ENCODE data around the gene ZNF579.

DNA sequence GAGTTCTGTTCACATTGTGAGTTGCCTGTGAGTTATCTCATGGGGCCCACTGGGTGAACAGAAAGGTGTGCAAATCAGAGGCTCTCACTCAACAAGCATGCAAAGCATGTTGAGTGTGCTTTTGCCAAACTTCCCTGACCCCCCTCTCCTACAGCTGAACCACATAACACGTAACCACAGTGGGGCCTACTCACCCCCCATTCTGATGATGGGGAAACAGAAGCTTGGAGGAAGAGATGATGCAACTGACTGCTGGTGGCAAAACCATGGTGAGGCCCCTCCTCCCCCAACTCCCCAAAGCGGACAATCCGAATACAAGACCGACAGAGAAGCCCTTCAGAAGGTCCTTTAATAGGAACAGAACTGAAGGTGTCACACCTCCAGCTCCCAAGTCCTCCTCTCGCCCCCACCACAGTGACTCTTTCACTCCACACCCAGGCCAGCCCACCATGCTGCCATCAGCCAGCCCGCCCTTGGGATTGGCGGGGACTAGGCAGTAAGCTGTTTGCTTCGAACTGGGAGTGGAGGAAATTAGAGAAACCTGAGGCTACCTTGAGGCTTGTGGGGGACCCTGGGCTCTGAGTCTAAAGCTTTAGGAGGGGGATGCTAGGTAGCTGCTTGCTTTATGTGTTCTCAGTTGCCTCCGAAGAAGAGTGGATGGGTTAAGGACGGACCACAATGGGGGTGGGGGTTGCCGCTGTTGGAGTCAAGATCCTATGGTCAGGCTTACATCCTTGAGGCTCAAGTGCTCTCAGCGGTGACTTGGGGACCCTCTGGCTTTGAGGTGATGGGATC lies 40.0 kb upstream of the ZNF579 start:
- TF ChIP-seq, protein P1, sequence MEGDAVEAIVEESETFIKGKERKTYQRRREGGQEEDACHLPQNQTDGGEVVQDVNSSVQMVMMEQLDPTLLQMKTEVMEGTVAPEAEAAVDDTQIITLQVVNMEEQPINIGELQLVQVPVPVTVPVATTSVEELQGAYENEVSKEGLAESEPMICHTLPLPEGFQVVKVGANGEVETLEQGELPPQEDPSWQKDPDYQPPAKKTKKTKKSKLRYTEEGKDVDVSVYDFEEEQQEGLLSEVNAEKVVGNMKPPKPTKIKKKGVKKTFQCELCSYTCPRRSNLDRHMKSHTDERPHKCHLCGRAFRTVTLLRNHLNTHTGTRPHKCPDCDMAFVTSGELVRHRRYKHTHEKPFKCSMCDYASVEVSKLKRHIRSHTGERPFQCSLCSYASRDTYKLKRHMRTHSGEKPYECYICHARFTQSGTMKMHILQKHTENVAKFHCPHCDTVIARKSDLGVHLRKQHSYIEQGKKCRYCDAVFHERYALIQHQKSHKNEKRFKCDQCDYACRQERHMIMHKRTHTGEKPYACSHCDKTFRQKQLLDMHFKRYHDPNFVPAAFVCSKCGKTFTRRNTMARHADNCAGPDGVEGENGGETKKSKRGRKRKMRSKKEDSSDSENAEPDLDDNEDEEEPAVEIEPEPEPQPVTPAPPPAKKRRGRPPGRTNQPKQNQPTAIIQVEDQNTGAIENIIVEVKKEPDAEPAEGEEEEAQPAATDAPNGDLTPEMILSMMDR (IDR thresholded peaks at IDR 0.05 in 8 of 11, conservative IDR thresholded peaks at IDR 0.05 in 3 of 11) = no peak
- no peak for TF ChIP-seq POLR2A (IDR thresholded peaks at IDR 0.05)
